BE2C (cell line): ENCODE measurements around the gene NR1H2.
"Not testable (repeated sequence)": the region's sequence is repeated elsewhere in the genome, so short reads cannot be mapped to it uniquely, and the experiment has no call there.

ENCODE experiments used
- DNase-seq: peaks from one replicate; pipeline ENCODE4 v3.0.0-alpha.2; 2020
- H3K27me3 ChIP-seq: fragments of 250-450 bp; sonication (Bioruptor Pico); 2 replicates; pipeline ENCODE4 v1.5.1; 2020; ENCODE audit warnings: mild to moderate bottlenecking
- H3K36me3 ChIP-seq: fragments of 250-450 bp; sonication (Bioruptor Pico); 2 replicates; pipeline ENCODE4 v1.5.1; 2020; ENCODE audit warnings: mild to moderate bottlenecking
- H3K4me1 ChIP-seq: fragments of 250-450 bp; sonication (Bioruptor Pico); 2 replicates; pipeline ENCODE4 v1.5.1; 2020
- H3K4me3 ChIP-seq: 2 replicates; pipeline ENCODE4 v1.5.1; 2011; ENCODE audit warnings: low read depth, low read length
- H3K9me3 ChIP-seq: fragments of 250-450 bp; sonication (Bioruptor Pico); 2 replicates; pipeline ENCODE4 v1.5.1; 2020
- CTCF ChIP-seq: IDR thresholded peaks from 2 replicates; pipeline ENCODE4 v1.5.1; 2012; ENCODE audit warnings: mild to moderate bottlenecking, low read depth, low read length

NR1H2 gene

GRCh38 chr19:50344661-50345318, 31.5 kb upstream of the NR1H2 start:
- no peaks in the 10 kb centered on the region for H3K9me3 ChIP-seq
- no peak overlapping the region for H3K4me3 ChIP-seq
- no peaks in the 10 kb centered on the region for H3K4me1 ChIP-seq
- H3K36me3 ChIP-seq = no peaks in the 10 kb centered on the region
- TF ChIP-seq CTCF = no peak
- DNase-seq = no peak
- H3K27me3 ChIP-seq = no peaks in the 10 kb centered on the region

GRCh38 chr19:50347089-50347581, 29.1 kb upstream of the NR1H2 start:
- not testable (repeated sequence) for H3K27me3 ChIP-seq, H3K36me3 ChIP-seq, H3K4me1 ChIP-seq, H3K4me3 ChIP-seq, H3K9me3 ChIP-seq, DNase-seq

GRCh38 chr19:50349277-50350057, 26.8 kb upstream of the NR1H2 start:
- H3K4me1 ChIP-seq = no peaks in the 10 kb centered on the region
- H3K27me3 ChIP-seq = no peaks in the 10 kb centered on the region
- no peak for TF ChIP-seq CTCF
- DNase-seq = no peak
- H3K9me3 ChIP-seq = no peaks in the 10 kb centered on the region
- no peaks in the 10 kb centered on the region for H3K36me3 ChIP-seq
- H3K4me3 ChIP-seq = no peak overlapping the region

- DNase-seq = no peak
- Histone ChIP-seq H3K9me3 (no peaks in the 10 kb centered on the region), H3K36me3 (no peaks in the 10 kb centered on the region), H3K27me3 (no peaks in the 10 kb centered on the region), H3K4me3 (no peak overlapping the region), H3K4me1 (no peaks in the 10 kb centered on the region)
- TF ChIP-seq CTCF = no peak
Measured at GRCh38 chr19:50352242-50352641, 24.0 kb upstream of the NR1H2 start.

- H3K9me3 ChIP-seq, H3K4me3 ChIP-seq, DNase-seq, H3K4me1 ChIP-seq, H3K27me3 ChIP-seq, H3K36me3 ChIP-seq: not testable (repeated sequence)
Measured at GRCh38 chr19:50353487-50353880, 22.8 kb upstream of the NR1H2 start.

GRCh38 chr19:50356691-50357177, 19.5 kb upstream of the NR1H2 start:
- no peaks in the 10 kb centered on the region for H3K27me3 ChIP-seq
- no peak for TF ChIP-seq CTCF
- DNase-seq = no peak
- H3K36me3 ChIP-seq = no peaks in the 10 kb centered on the region
- no peak overlapping the region for H3K4me3 ChIP-seq
- H3K4me1 ChIP-seq = no peaks in the 10 kb centered on the region
- no peaks in the 10 kb centered on the region for H3K9me3 ChIP-seq
